ENCODE measurements around the gene INSM2.

INSM2 gene

GRCh38 chr14:35539969-35540368 is 6.0 kb downstream of the INSM2 start:
- DNase-seq (ENCODE audit: low read depth in 2 of 3, low spot score in 2 of 3) = no peak

- DNase-seq (ENCODE audit: low read depth in 2 of 3, low spot score in 2 of 3) = no peak
Measured at GRCh38 chr14:35543006-35543405, 9.0 kb downstream of the INSM2 start.

GRCh38 chr14:35549551-35549950 is 15.6 kb downstream of the INSM2 start:
- DNase-seq (ENCODE audit: low read depth in 2 of 3, low spot score in 2 of 3) = no peak

GRCh38 chr14:35551081-35551480 is 17.1 kb downstream of the INSM2 start:
- DNase-seq (ENCODE audit: low read depth in 2 of 3, low spot score in 2 of 3) = no peak

- no peak for DNase-seq (ENCODE audit: low read depth in 2 of 3, low spot score in 2 of 3)
Measured at GRCh38 chr14:35553808-35554207, 19.8 kb downstream of the INSM2 start.

GRCh38 chr14:35556548-35556947 is 22.6 kb downstream of the INSM2 start:
- no peak for DNase-seq (ENCODE audit: low read depth in 2 of 3, low spot score in 2 of 3)

- no peak for DNase-seq (ENCODE audit: low read depth in 2 of 3, low spot score in 2 of 3)
Measured at GRCh38 chr14:35557221-35557747, 23.3 kb downstream of the INSM2 start.

- DNase-seq (ENCODE audit: low read depth in 2 of 3, low spot score in 2 of 3) = no peak
Measured at GRCh38 chr14:35558680-35559079, 24.7 kb downstream of the INSM2 start.

- DNase-seq (ENCODE audit: low read depth in 2 of 3, low spot score in 2 of 3) = no peak
Measured at GRCh38 chr14:35565871-35566464, 32.0 kb downstream of the INSM2 start.

- DNase-seq (ENCODE audit: low read depth in 2 of 3, low spot score in 2 of 3) = no peak
Measured at GRCh38 chr14:35571598-35571997, 37.6 kb downstream of the INSM2 start.

GRCh38 chr14:35573911-35574310 is 39.9 kb downstream of the INSM2 start:
- DNase-seq (ENCODE audit: low read depth in 2 of 3, low spot score in 2 of 3) = no peak

GRCh38 chr14:35576260-35576659 is 42.3 kb downstream of the INSM2 start:
- DNase-seq (ENCODE audit: low read depth in 2 of 3, low spot score in 2 of 3) = no peak

GRCh38 chr14:35576856-35577255 is 42.9 kb downstream of the INSM2 start:
- no peak for DNase-seq (ENCODE audit: low read depth in 2 of 3, low spot score in 2 of 3)

GRCh38 chr14:35578135-35578534 is 44.2 kb downstream of the INSM2 start:
- DNase-seq (ENCODE audit: low read depth in 2 of 3, low spot score in 2 of 3) = no peak

- no peak for DNase-seq (ENCODE audit: low read depth in 2 of 3, low spot score in 2 of 3)
Measured at GRCh38 chr14:35578639-35579038, 44.7 kb downstream of the INSM2 start.
